Vagina (tissue), 2 donors: Measurements from ENCODE around the gene ADAM11.

ENCODE experiments used
- CTCF ChIP-seq, 3 experiments: fragments of 450-650 bp in 2 of 3; fragments of 200-600 bp in 1 of 3; sonication (generic) in 1 of 3; IDR thresholded peaks; one replicate each; pipeline ENCODE4 v1.5.1; 2017 to 2019; ENCODE audit warnings: antibody characterized with exemption in 3 of 3, mild to moderate bottlenecking in 2 of 3, moderate library complexity in 2 of 3
- POLR2AphosphoS5 ChIP-seq, 2 donors: sonication (generic); formaldehyde crosslinking; IDR thresholded peaks; one replicate each; pipeline ENCODE4 v1.9.0; 2017; ENCODE audit warnings: antibody characterized with exemption in 2 of 2, mild to moderate bottlenecking in 2 of 2, low read depth in 1 of 2; ENCODE audit not compliant: insufficient read depth in 1 of 2

- no peak for TF ChIP-seq CTCF (IDR thresholded peaks at IDR 0.05)
- TF ChIP-seq POLR2AphosphoS5 (IDR thresholded peaks at IDR 0.05; ENCODE audit: insufficient read depth in 1 of 2, low read depth in 1 of 2) = no peak
Observed at GRCh38 chr17:44754276-44754675, 4.5 kb upstream of the ADAM11 start.
